Measurements from ENCODE around the gene POMT2. TPM values are rescaled to one million over a fixed set of nuclear protein-coding genes. Genes with fewer than 3 reads are reported as not detected.
A peak's percentile ranks its signal among the peaks of the same experiment; 100 is the strongest.
"Not testable (repeated sequence)": the region's sequence is repeated elsewhere in the genome, so short reads cannot be mapped to it uniquely, and the experiment has no call there.

Gene POMT2, protein sequence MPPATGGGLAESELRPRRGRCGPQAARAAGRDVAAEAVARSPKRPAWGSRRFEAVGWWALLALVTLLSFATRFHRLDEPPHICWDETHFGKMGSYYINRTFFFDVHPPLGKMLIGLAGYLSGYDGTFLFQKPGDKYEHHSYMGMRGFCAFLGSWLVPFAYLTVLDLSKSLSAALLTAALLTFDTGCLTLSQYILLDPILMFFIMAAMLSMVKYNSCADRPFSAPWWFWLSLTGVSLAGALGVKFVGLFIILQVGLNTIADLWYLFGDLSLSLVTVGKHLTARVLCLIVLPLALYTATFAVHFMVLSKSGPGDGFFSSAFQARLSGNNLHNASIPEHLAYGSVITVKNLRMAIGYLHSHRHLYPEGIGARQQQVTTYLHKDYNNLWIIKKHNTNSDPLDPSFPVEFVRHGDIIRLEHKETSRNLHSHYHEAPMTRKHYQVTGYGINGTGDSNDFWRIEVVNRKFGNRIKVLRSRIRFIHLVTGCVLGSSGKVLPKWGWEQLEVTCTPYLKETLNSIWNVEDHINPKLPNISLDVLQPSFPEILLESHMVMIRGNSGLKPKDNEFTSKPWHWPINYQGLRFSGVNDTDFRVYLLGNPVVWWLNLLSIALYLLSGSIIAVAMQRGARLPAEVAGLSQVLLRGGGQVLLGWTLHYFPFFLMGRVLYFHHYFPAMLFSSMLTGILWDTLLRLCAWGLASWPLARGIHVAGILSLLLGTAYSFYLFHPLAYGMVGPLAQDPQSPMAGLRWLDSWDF
- 10 to 100 TPM; 24.0 to 32.2 (median 31.0) TPM for polyA plus RNA-seq (ENCODE audit: insufficient read depth in 1 of 5, insufficient read length in 5 of 5, low replicate concordance in 1 of 5)
- long read RNA-seq, donor 1, full-length matches to known transcripts, result 2 of 2 reads
- long read RNA-seq, donor 1, partial matches to known transcripts, result 0 of 2 reads
- long read RNA-seq, donor 1, other reads (novel, unspliced or antisense), result 0 of 2 reads
- long read RNA-seq, donor 2, full-length matches to known transcripts, result 1 of 18 reads
- long read RNA-seq, donor 2, partial matches to known transcripts, result 8 of 18 reads
- long read RNA-seq, donor 2, other reads (novel, unspliced or antisense), result 9 of 18 reads
- long read RNA-seq, donor 3, full-length matches to known transcripts, result 3 of 3 reads
- long read RNA-seq, donor 3, partial matches to known transcripts, result 0 of 3 reads
- long read RNA-seq, donor 3, other reads (novel, unspliced or antisense), result 0 of 3 reads
- long read RNA-seq, donor 4, partial matches to known transcripts, result 0 of 1 reads
- long read RNA-seq, donor 4, other reads (novel, unspliced or antisense), result 0 of 1 reads
- long read RNA-seq, donor 5, result 0 reads
- long read RNA-seq, donor 6, full-length matches to known transcripts, result 2 of 2 reads
- long read RNA-seq, donor 6, partial matches to known transcripts, result 0 of 2 reads
- long read RNA-seq, donor 6, other reads (novel, unspliced or antisense), result 0 of 2 reads
- long read RNA-seq, donor 7, full-length matches to known transcripts, result 2 of 131 reads
- long read RNA-seq, donor 7, partial matches to known transcripts, result 129 of 131 reads
- long read RNA-seq, donor 7, other reads (novel, unspliced or antisense), result 0 of 131 reads
- long read RNA-seq, donor 8, full-length matches to known transcripts, result 2 of 2 reads
- long read RNA-seq, donor 8, partial matches to known transcripts, result 0 of 2 reads
- long read RNA-seq, donor 8, other reads (novel, unspliced or antisense), result 0 of 2 reads

DNA sequence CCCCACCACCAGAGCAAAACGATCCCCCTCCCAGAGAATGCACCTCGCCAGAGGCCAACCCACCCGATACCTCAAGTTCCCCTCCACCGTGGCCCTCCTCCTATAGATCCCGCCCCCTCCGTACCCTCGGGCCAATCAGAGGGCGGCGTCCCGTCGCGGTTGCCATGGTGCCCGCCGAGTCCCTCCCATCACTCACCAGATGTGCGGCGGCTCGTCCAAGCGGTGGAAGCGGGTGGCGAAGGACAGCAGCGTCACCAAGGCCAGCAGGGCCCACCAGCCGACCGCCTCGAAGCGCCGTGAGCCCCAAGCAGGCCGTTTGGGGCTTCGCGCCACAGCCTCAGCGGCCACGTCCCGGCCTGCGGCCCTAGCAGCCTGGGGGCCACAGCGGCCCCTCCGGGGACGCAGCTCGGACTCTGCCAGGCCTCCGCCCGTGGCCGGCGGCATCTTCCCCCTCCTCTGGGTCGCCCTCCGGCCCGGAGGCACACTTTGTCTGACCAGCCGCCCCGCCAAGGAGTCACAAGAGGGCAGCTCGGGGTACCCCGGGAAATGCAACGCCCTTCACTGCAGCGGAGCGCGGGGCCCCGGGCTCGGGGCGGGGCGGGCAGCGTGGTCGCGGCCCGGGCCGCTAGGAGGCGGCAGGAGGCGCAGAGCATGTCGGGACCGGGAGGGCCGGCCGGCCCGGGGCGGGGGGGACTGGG, at the start of gene POMT2:
Gene POMT2, minus strand, starts transcription at position 646 of the 698 bp plus-strand sequence. Its CDS starts 202 bp downstream, at position 444.
- peak; percentile 88 for DNase-seq

DNA sequence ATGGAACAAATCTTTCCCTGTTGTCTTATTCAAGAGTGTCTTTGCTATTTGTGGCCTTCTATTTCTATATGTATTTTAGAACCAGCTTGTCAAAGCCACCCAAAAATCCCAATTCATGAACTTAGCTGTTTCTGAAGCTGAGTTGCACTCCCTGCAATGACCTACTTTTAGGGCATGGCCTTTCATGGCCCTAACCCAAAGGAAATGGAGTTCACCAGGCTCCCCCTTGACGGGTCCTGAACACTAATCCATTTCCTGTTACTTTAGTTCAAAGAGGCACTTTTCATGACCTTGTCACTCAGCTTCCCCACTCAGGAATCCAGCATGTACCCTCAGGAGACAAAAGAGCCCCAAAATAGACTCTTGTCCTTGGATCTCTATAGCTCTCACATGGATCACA, 48.6 kb upstream of the POMT2 start:
- no peak for DNase-seq

DNA sequence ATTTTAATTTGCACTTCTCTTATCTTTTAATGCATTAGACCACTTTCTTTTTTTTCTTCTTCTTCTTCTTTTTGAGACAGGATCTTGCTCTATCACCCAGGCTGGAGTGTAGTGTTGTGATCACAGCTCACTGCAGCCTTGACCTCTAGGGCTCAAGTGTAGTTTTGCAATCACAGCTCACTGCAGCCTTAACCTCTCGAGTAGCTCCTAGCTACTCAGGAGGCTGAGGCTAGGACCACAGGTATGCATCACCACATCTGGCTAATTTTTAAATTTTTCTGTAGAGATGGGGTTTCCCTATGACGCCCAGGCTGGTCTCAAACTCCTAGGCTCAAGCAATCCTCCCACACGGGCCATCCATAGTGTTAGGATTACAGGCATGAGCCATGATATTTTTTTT, 43.5 kb upstream of the POMT2 start:
- DNase-seq, result no peak

DNA sequence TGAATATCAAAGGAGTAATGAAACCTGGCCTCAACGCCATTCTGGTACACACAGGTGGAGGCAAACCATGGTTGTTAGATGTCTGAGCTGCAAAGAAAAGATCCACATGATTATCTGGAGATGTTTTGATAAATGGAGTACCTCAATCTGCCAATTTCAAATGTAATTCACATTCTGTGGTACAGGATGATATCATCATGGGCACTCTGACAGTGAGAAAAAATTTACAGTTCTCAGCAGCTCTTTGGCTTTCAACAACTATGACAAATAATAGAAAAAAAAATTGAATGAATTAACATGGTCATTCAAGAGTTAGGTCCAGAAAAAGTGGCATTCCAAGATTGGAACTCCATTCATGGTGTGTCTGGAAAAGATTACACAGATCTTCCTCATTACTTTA, 38.9 kb upstream of the POMT2 start:
- DNase-seq, result no peak

DNA sequence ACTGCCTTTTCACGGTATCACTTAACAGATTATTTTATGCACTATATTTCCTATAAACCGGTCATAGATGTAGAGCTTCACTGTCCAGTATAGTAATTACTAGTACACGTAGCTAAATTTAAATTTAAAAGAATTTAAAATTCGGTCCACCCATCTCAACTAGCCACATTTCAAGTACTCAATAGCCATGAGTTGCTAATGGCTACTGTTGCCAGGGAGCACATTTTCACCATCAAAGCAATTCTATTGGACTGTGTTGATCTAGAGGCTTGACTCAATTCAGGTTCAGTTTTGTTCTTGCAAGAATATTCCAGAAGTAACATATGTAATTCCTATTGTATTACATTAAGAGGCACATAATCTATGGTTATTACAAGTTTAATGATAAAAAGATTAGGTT, 36.2 kb upstream of the POMT2 start:
- no peak for DNase-seq

DNA sequence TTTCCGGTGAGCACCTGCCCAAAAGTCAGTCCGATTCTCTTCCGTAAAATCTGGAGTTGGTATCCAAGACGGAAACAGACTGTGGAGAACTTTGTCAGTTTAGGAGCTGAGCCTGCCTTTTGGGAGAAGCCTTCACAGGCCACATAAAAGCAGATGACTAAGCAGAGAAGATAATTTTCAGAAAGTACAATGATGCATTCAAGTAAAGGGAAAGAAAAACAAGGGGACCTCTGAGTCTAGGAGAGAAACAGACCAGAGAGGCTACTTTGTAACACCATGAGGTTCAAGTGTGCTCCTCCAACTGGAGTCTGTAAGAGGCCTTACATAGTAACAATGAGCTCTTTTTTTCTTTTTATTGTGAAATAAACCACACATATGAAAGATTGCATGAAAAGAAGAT, 35.1 kb upstream of the POMT2 start:
- no peak for DNase-seq

DNA sequence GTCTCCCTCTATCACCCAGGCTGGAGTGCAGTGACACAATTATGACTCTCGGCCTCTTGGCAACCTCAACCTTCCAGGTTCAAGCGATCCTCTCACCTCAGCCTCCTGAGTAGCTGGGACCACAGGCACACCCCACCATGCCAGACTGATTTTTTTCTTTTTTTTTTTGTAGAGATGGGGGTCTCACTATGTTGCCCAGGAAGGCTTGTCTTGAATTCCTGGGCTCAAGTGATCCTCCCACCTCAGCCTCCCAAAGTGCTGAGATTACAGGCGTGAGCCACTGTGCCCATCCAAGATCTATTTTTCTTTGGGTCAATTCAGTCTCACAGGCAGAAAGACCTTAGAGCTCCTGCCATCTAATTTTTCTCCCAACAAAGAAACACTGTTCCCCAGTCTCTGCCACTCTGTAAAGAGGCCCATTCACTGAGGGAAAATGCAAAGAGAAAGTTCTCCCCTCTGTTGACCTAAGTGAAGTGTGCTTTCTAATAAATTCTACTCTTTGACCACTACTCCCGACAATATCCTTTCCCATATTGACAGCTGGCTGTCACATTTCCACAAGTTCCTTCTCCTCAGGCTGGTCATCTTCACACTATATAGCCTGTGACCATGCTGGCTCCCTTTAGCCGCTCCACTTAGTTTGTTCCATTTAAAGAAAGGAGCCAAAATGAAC, 32.9 kb upstream of the POMT2 start:
- DNase-seq, result no peak

DNA sequence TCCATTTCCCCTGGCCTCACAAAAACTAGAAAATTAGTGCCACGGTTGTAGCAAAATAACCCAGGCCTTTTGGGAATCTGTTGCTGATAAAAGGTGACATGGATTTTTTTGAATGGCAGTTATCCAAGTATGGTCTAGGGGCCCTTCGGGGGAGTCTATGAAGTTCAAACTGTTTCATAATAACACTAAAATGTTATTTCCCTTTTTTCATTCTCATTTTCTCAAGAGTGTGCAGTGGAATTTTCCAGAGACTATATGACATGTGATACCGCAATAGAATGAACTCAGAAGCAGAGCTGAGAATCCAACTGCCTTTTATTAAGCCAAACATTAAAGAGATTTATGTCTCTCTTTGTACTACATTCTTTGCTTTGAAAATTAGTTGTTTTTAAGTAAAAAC, 27.1 kb upstream of the POMT2 start:
- no peak for DNase-seq

DNA sequence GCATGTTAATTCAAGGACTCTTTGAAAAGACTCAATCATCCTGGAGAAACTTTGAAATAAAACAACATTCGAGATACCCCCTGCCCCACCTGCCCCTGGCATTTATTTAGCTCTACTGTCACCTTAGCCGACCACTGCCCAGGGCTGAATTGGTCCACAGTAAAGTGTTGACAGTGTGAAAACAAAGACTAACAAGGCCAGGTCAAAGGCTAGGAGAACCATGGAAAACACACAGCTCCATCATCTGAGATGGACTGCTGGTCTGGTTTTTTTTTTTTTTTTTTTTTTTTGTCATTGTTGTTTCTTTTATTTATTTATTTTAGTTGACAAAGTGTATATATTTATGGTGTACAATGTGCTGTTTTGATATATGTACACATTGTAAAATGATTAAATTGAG, 25.8 kb upstream of the POMT2 start:
- no peak for DNase-seq

DNA sequence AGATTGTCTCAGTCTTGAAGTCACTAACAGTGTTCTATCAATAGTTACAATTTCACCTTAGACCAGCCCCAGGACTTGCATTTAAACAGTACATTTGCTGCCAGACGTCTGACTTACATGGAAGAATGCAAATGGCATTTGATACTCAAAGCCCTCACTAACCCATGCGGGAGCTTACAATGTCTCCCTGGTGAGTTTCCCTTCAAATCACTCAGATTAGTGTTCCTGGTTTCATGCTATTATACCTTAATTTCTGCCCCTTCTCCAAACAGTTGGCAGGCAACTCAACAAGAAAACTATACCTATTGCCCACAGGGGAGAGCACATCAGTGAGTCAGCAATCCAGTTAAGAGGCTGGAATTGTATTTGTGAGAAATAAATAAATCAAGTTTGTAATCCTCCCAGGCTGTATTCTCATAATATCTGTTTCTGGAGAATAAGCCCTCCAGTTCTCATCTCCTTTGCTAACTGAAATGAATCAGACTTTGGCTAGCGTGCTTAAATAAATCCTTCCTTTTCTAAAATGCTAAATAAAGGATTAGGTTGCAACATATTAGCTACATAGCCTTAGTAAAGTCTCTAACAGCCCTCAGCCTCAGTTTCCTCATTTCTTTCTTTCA, 23.8 kb upstream of the POMT2 start:
- DNase-seq, result no peak

DNA sequence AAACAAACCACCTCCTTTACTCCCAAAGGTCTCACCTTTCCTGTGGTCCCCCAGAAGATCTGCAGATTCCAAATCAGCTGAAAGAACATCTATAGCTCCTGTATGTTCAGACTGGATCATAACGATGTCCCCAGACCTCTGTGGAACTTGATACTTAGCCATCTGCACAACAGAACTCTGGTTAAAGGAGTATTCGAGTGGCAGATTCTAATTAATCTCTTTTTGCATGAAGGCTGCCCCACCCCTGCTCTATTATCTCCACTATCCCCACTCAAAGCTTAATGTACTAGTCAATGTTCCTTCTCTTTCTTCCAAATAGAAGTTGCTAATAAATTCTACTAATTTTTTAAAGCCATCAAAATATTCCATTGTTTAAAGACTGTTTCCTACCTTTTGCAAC, 23.0 kb upstream of the POMT2 start:
- DNase-seq, result no peak

DNA sequence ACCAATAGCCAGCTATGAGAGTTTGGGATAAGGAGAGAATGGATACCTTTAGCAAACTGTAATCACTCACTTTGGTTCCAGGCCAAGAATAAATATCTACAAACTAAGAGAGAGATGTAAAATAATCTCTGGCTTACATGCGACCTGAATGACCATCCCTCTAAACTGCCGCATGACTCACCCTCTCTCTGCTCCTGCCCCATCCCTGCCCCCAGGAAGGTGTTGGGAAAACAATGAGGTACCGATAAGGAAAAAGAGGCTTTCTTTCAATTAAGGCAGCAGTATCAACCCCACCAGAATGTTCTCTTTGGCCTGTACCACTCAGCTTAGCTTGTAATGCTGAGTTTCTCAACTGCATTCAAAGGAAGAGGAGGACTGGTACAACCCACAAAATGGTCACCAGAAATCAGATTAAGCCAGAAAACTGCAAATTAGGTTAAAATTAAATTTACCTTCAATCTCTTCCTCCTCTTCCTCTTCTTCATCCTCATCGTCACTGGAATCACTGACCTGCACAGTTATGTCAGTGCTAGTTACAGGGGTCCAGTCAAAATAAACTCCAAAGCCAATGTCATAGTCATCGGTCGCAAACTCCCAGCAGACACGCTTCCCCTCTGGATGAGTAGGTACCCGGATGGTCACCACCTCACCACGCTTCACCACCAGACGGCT, 22.2 kb upstream of the POMT2 start:
- no peak for DNase-seq

DNA sequence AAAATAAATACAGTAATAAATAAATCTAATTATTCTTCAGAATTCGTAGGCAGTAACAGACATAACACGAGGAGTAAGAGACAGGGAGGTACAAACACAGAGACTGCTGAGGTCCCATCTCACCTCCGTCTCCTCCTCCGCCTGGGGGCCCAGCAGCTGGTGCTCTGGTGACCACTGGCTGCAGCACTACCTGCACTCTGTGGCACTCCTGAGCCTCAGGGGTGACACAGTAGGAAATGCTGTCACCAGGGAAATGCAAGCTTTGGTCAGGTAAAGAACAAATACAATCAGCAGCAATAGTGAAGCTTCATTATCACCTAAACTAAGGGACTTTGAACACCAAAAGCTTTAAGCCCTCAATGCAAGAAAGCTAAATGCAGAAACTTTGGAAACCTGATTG, 19.7 kb upstream of the POMT2 start:
- DNase-seq, result no peak

DNA sequence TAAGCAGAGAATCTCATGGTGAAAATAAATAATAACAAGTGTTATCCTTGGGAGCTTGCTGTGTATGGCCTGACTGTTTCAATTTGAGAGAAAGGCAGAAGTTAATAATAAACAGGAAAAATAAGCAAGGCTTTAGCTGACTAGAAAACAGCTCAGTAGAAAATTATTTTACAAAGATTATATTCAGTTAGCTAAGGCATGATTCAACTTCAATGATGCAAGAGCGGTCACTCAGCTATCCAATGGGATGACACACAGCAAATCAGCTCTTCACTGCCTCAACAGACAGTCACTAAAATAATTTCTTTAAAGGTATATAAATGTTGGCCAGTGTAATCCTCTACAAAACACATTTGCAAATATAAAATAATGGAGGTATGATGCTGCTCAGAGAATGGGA, 18.7 kb upstream of the POMT2 start:
- no peak for DNase-seq

DNA sequence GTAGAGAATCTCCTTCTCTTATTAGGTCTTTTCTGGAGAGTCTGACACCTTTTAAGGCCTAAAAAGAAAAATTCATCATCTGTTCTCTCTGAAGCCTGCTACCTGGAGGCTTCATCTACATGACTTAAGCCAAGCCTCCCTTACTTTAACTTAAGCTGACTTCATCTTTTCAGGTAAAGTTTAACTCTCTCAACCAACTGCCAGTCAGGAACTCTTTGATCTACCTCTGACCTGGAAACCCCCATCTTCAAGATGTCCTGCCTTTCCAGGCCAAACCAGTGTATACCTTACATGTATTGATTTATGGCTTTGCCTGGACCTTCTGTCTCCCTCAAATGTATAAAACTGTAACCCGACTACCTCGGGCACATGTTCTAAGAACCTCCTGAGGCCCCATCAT, 17.6 kb upstream of the POMT2 start:
- DNase-seq, result no peak

DNA sequence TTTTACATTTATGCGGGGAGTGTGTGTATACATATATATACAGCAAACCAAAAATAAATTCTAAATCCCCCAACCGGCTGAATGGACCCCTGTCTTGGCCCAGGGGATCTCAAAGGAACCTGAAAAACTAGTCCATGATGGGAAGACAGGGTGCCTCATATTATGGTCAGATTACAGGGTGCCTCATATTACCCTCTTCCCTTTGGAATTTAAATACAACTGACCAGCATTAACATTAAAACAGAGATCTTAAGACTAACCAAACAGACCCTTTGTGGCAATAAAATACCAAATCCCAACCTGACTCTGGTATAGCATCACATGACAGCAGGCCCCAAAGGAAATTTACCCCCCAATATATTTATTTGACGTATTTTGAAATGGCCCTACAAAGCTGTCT, 17.2 kb upstream of the POMT2 start:
- DNase-seq, result no peak

DNA sequence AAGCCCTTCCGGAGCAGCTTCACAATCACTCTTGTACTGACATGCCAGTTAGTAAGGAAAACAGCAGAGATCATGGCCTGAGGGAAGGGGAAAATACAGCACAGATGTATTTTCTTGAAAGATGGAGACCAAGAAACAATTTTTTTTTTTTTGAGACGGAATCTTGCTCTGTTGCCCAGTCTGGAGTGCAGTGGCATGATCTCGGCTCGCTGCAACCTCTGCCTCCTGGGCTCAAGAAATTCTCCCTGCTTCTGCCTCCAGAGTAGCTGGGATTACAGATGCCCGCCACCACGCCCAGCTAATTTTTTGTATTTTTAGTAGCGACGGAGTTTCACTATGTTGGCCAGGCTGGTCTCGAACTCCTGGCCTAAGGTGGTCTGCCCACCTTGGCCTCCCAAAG, 16.6 kb upstream of the POMT2 start:
- DNase-seq, result not testable (repeated sequence)

DNA sequence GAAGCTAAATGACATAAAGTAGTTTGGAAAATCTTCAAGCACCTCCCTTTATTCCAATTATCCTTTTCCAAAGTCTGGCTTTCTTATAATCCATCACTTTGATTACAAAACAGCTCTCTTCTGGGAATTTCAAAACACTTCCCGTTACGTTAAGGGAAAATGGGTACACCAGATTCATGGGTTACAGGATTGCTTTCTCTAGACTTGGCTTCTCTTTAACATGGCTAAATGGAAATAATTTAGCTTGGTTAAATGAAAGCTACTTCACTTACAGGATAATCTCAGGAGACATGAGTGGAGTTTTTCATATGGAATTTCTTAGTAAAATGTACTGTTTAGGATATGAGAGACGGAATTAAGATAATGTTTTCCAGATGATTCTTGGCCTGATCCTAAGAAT, 14.9 kb upstream of the POMT2 start:
- DNase-seq, result no peak

DNA sequence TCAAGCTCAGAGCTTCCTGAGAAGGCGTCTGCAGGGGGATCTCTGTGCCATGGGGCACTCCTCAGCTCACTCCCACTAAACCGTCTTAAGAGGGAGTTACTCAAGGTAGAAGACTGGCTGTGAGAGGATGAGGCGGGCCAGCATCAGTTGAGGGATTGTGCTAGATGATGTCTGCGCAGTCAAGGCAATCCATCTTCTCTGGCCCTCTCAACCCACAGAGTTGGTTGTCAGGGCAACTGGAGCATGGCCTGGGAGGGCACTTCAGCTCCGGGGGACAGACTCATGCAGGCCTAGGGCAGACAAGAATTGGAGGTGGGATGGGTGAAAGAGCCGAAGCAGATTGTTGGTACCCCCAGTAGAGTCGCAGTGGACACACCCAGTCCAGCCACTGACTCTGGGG, 9.2 kb upstream of the POMT2 start:
- no peak for DNase-seq

Data from right lung (tissue), 10 donors.